Ectodermal cell (in vitro differentiated cells): ENCODE measurements around the gene TRUB2.
A peak's percentile ranks its signal among the peaks of the same experiment; 100 is the strongest.
"Not testable (repeated sequence)": the region's sequence is repeated elsewhere in the genome, so short reads cannot be mapped to it uniquely, and the experiment has no call there.

Experiments used
- H3K27ac ChIP-seq: 2 replicates; pipeline ENCODE4 v1.7.0; 2013; ENCODE audit warnings: mild to moderate bottlenecking, low read depth, low read length; ENCODE audit not compliant: insufficient read depth, poor library complexity, severe bottlenecking
- H3K27me3 ChIP-seq: 2 replicates; pipeline ENCODE4 v1.7.0; 2013; ENCODE audit warnings: mild to moderate bottlenecking, low read length; ENCODE audit not compliant: insufficient read depth, control insufficient read depth, poor library complexity, severe bottlenecking
- H3K36me3 ChIP-seq: one replicate; pipeline ENCODE4 v1.7.0; 2013; ENCODE audit warnings: low read length; ENCODE audit not compliant: control insufficient read depth, insufficient read depth
- H3K4me1 ChIP-seq: one replicate; pipeline ENCODE4 v1.7.0; 2013; ENCODE audit warnings: low read length; ENCODE audit not compliant: control insufficient read depth, insufficient read depth
- H3K4me3 ChIP-seq: 2 replicates; pipeline ENCODE4 v1.7.0; 2013; ENCODE audit warnings: low read depth, low read length, control low read depth; ENCODE audit not compliant: insufficient read depth
- H3K9me3 ChIP-seq: 2 replicates; pipeline ENCODE4 v1.7.0; 2013; ENCODE audit warnings: mild to moderate bottlenecking, low read length, moderate library complexity; ENCODE audit not compliant: control insufficient read depth
- WGBS, 2 experiments: methylation state at CpG; one replicate each; pipeline ENCODE4 v1.1.7; 2013; ENCODE audit warnings: missing lambda C conversion rate in 2 of 2; 5-methylcytosine and 5-hydroxymethylcytosine counted together

TRUB2 gene

GRCh38 chr9:128285033-128285784 is 37.0 kb downstream of the TRUB2 start:
- peaks cover 4% of the 10 kb centered on the region for H3K36me3 ChIP-seq
- H3K4me3 ChIP-seq, result no peak overlapping the region
- H3K4me1 ChIP-seq, result no peaks in the 10 kb centered on the region
- 91 to 94% methylated on average over 12 of the region's 12 CpGs for WGBS, 2 experiments
- no peaks in the 10 kb centered on the region for H3K9me3 ChIP-seq
- no peaks in the 10 kb centered on the region for H3K27me3 ChIP-seq
- H3K27ac ChIP-seq, result no peak overlapping the region

- Histone ChIP-seq H3K9me3 (no peaks in the 10 kb centered on the region), H3K27me3 (no peaks in the 10 kb centered on the region), H3K4me1 (no peaks in the 10 kb centered on the region), H3K36me3 (no peaks in the 10 kb centered on the region), H3K27ac (no peak overlapping the region), H3K4me3 (no peak overlapping the region)
- WGBS, 2 experiments, result 94 to 96% methylated on average over 6 of the region's 6 CpGs
Measured at GRCh38 chr9:128282500-128282899, 39.7 kb downstream of the TRUB2 start.

- Histone ChIP-seq H3K36me3 (no peaks in the 10 kb centered on the region), H3K4me3 (no peak overlapping the region), H3K9me3 (no peaks in the 10 kb centered on the region), H3K27me3 (no peaks in the 10 kb centered on the region), H3K27ac (no peak overlapping the region), H3K4me1 (peaks cover 3% of the 10 kb centered on the region)
- WGBS, 2 experiments, result 94 to 97% methylated on average over 5 of the region's 5 CpGs
Measured at GRCh38 chr9:128280084-128280622, 42.1 kb downstream of the TRUB2 start.

GRCh38 chr9:128279088-128280073 is 42.9 kb downstream of the TRUB2 start:
- H3K27ac ChIP-seq, H3K36me3 ChIP-seq, H3K9me3 ChIP-seq, H3K4me3 ChIP-seq, H3K27me3 ChIP-seq, H3K4me1 ChIP-seq: not testable (repeated sequence)
- 93 to 94% methylated on average over 22 of the region's 22 CpGs for WGBS, 2 experiments

- Histone ChIP-seq H3K9me3 (no peaks in the 10 kb centered on the region), H3K36me3 (peaks cover 7% of the 10 kb centered on the region), H3K4me1 (peaks cover 7% of the 10 kb centered on the region), H3K27me3 (no peaks in the 10 kb centered on the region), H3K27ac (peak overlapping the region; percentile 45), H3K4me3 (peak overlapping the region; percentile 74)
- 10 to 11% methylated on average over 23 of the region's 23 CpGs for WGBS, 2 experiments
Measured at GRCh38 chr9:128276574-128277270, 45.5 kb downstream of the TRUB2 start.

- Histone ChIP-seq H3K4me3 (peak within 1 kb of the TSS; percentile 81), H3K27ac (peak within 1 kb of the TSS; percentile 70), H3K27me3 (no peaks in the 10 kb centered on the region), H3K4me1 (peaks cover 7% of the 10 kb centered on the region), H3K36me3 (peaks cover 13% of the 10 kb centered on the region), H3K9me3 (no peaks in the 10 kb centered on the region)
- WGBS, 2 experiments, result 0% methylated on average over 38 of the region's 38 CpGs
Measured at GRCh38 chr9:128276008-128276573, 46.2 kb downstream of the TRUB2 start, which contains the start of gene SWI5. Gene SWI5 (plus strand): TSS chr9:128276276.

- Histone ChIP-seq H3K9me3 (no peaks in the 10 kb centered on the region), H3K4me3 (peak within 1 kb of the TSS; percentile 81), H3K27ac (peak within 1 kb of the TSS; percentile 70), H3K4me1 (peaks cover 7% of the 10 kb centered on the region), H3K27me3 (no peaks in the 10 kb centered on the region), H3K36me3 (peaks cover 13% of the 10 kb centered on the region)
- 0 to 1% methylated on average over 57 of the region's 57 CpGs for WGBS, 2 experiments
Measured at GRCh38 chr9:128275198-128276007, 46.8 kb downstream of the TRUB2 start, which contains the start of gene GOLGA2. Gene GOLGA2 (minus strand): TSS chr9:128276007. CDS start chr9:128275976, 31 bp downstream.

GRCh38 chr9:128274245-128274644 is 48.0 kb downstream of the TRUB2 start:
- Histone ChIP-seq H3K36me3 (peaks cover 13% of the 10 kb centered on the region), H3K27ac (no peak overlapping the region), H3K9me3 (no peaks in the 10 kb centered on the region), H3K4me3 (no peak overlapping the region), H3K27me3 (no peaks in the 10 kb centered on the region), H3K4me1 (peaks cover 7% of the 10 kb centered on the region)
- WGBS, 2 experiments, result 93 to 96% methylated on average over 8 of the region's 8 CpGs

- H3K36me3 ChIP-seq, result peaks cover 13% of the 10 kb centered on the region
- H3K4me1 ChIP-seq, result peaks cover 4% of the 10 kb centered on the region
- no peak overlapping the region for H3K4me3 ChIP-seq
- no peaks in the 10 kb centered on the region for H3K27me3 ChIP-seq
- no peak overlapping the region for H3K27ac ChIP-seq
- H3K9me3 ChIP-seq, result no peaks in the 10 kb centered on the region
- 94 to 96% methylated on average over 5 of the region's 5 CpGs for WGBS, 2 experiments
Measured at GRCh38 chr9:128271512-128271911, 50.7 kb downstream of the TRUB2 start.
